Retina (tissue), 1 donor: ENCODE results near the gene COBL.

Experiments used
- DNase-seq: peaks from one replicate; pipeline ENCODE4 v3.0.0-alpha.2; 2016

The COBL gene

DNA sequence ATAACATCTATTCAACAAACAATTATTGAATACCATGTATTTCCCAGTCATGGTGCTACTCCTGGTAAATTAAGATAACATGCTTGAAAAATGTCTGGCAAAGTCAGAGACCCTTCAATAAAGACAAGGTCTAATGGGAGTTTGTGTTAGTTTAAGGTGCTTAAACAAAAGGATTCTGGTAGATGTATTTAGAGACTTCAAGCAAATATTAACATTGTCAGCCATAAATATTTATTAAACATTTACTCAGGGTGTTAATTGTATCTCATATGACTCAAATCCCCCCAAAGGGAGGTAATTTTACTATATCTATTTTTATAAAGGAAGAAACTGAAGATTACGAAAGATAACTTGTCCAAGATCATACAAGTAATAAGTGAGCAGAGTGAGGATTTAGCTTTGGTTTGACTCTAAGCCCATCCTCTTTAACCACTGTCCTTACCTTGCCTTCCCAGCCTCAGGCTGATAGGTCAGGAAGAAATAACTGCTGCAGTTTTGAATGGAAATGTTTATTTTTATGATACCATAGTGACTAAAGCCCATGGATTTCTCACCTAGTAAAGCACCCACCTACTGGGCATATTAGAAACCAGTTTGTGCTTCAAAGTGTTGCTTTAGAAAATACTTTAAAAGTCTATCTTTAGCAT is 215.4 kb downstream of the COBL start:
- no peak for DNase-seq

- no peak for DNase-seq
Measured at GRCh38 chr7:51090411-51090810, 226.2 kb downstream of the COBL start.

DNA sequence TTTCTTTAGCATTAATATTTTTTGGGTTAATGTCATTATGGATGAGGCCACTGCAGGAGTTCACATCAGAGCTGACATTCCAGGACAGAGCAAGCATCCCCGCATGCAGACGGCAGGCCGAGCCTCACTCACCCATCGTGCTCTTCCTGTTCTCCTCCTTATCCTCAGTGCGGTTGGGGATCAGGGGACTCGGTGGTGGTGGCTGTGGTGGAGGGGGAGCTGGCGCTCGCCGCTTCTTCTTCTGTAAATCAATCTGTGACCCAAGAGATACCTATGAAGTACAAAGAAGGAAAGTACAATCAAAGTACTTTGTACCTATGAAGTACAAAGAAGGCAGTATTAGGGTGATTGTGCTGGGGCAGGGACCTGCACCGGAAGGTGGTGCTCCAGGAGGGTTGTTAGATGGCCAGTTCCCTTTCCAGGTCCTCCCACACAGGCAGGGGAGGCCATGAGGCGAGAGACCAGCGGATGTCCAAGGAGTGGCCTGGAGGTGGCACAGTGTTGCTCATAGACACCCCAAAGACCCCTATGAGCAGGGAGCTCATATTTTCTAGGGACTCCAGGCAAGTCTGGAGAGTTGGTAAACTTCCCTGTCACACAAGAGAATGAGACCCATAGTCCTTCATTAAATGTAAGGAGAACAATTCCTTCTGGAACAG is 231.4 kb downstream of the COBL start:
- no peak for DNase-seq

DNA sequence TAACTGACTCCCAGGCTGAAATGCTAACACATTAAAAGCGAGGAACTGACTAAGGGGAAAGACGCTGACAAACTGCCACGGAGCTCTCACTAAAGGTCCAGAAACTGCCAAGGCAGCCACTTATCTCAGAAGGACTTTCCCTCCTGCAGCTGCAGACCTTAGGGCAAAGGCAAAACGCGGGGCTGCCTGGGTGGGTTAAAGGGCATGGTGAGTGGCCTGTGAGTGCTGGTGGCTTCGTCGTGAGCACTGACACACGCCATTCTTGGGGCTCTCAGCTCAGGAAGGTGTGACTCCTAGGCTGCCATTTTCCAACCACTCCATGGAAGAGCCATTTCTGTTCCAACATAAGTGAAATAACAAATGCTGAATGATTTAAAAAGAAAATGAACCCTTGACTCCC is 232.5 kb downstream of the COBL start:
- DNase-seq: no peak

DNA sequence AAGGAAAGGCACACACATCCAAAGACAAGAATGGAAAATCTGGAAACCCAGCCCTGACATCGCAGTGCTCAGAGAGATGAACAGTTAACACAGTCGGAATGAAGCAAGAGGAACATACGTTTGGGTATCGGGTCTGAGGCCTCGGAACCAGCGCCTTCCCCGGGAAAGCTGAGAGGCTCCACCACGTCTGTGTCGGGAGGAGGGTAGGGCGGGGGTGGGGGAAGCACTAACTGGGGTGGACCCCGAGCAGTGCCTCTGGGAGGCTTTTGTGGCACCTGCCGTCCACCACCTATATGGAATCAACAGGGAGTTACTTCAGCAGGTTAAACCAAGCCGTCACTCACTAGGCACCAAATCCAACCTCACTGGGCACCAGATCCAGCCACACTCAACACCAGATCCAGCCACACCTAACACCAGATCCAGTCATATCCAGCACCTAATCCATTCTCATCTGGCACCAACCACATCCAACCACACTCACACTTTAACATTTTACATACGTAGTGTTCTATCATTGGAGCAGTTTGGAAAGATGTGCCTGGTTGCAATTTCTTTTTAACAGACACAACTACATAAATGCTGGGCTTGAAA is 233.6 kb downstream of the COBL start:
- DNase-seq: no peak

DNA sequence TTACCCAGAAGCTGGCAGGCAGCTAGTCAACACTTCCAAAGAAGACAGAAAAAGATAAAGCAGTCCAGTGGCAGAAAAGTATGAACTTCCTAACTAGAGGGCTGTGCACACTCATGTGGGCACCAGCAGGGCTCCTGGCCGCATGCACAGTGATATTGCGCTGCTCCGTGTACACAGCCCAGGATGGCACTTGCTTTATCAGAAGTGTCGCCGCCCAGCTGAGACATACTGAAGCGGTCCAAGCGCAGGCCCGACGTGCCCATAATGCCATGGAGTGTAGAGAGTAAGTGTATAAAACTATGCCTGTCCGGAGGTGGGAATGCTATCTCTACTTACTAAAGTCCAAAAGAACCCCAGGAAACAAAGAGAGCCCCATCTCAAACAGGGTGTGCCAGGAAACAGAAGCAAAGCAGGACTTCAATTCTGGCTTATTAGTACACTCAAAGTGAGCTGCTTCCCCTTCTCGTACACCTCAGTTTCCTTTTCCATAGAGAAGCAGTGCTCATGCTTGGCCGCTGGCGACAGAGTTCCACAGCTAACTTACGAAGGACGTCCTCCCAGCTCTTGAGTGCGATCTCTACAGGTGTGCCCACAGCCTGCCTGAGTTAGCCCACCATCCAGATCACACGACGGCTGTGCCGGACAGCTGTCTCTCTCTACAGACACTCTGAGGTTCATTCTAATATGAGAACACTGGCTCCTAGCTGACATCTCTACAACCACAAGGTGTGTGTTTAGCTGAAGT is 234.3 kb downstream of the COBL start:
- DNase-seq: peak; percentile 29

- no peak for DNase-seq
Measured at GRCh38 chr7:51081270-51081890, 235.2 kb downstream of the COBL start.

- DNase-seq: peak; percentile 51
Measured at GRCh38 chr7:51080622-51081269, 235.9 kb downstream of the COBL start.

- DNase-seq: no peak
Measured at GRCh38 chr7:51080216-51080615, 236.4 kb downstream of the COBL start.

- DNase-seq: no peak
Measured at GRCh38 chr7:51079494-51079893, 237.1 kb downstream of the COBL start.

GRCh38 chr7:51078653-51079052 is 238.0 kb downstream of the COBL start:
- DNase-seq: no peak

DNA sequence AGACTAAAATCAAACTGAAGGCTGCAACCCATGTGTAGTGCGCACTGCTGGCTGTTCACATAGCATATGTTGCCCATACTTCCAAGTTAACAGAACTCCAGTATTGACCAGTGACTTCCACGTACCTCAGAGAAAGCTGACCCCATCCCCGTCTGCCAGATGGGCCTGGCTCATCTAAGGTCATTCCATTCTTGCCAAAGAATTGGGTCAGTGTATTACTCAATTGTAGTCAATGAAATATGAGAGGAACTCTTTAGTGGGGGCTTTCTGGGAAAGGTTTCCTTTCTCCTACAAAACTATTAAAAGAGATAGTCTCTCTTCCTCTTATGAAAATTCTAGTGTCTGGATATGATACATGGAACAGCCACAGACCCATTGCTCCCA is 238.6 kb downstream of the COBL start:
- DNase-seq: no peak

DNA sequence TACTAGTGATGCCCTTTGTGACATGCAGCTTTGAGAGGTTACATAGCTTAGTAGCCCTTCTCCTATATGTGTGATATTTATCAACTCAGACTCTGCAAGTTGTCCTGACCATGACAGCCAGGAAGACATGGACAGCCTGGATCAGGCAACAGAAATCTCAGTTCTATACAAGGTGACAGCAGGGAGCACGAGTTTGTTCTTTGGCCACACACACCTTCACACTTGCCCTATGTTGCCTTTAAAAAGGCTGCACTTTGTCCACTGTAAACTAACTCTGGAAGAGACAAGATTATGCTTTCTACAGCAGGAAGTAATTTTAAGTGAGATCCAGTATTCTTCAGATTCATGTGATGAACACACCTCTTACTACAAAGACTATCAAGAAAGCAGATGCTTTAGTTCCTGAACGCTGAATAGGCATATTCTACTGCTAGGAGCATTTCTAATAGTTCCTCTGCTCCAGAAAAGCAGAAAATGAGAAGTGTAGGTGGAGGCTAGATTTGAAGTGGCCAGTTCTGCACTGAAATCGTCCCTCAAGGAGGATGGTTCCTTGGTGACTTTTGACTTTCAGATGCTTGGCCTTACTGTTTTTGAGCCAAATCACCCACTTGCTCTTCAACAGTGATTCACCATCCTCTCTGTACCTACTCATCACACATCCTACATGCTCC is 239.2 kb downstream of the COBL start:
- DNase-seq: no peak

DNA sequence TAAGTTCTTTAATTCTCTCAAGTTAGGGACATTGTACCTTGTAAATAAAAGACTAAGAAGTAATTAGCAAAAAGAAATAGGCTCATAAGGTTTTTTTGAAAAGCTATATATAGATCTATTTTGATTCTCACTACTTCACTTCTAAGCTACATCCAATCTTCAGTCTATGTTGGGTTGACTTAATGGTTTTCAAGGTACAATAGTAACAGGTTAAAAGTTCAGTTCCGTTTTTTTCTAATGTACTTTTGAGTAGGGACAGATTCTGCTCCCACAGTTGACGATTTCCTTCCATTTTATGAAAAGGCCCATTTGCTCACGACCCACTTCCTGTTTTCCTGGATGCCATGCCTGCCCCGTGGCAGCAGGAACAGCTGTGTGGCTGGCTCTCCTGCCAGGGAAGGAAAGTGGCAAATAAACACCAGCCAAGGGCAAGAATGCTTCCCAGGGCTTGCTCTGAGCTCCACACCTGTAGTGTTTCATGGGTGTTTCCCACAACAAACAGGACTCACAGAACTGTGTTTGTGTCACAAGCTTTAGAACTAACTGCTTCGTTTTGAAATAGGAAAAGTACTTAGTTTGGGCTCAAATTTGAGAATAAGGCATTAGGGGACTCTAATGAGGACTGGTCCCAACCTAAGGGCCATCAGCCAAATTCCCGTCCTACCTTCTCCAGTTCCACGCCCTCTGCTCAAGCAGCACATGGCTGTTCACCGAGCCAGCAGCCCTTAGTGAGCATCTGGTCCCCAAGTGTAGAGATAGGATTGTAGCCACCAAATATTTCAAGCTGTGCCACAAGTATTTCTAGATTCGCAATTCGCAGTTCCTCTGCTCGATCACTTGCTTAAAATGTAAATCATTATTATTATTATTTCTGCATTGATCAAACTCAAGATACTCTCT is 240.7 kb downstream of the COBL start:
- DNase-seq: no peak

- DNase-seq: no peak
Measured at GRCh38 chr7:51073171-51073570, 243.4 kb downstream of the COBL start.

GRCh38 chr7:51072281-51072680 is 244.3 kb downstream of the COBL start:
- no peak for DNase-seq

- DNase-seq: no peak
Measured at GRCh38 chr7:51071427-51071826, 245.2 kb downstream of the COBL start.

DNA sequence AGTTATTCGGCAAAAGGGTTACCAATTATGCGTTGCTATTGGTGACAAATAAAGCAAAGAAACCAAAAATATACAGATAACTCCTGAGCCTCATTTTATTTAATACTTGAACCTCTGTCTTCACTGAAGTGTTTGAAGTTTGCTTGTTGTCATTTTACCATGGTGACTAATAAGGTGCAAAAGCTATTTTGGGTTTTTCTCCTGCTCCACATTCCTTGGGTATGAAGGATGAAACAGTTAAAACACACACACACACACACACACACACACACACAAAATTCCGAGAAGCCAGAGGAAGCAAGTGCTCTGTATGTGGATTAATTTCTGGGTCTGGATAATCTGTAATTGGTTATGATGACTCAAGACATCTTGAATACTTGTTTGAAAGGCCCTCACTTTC is 246.5 kb downstream of the COBL start:
- DNase-seq: no peak

DNA sequence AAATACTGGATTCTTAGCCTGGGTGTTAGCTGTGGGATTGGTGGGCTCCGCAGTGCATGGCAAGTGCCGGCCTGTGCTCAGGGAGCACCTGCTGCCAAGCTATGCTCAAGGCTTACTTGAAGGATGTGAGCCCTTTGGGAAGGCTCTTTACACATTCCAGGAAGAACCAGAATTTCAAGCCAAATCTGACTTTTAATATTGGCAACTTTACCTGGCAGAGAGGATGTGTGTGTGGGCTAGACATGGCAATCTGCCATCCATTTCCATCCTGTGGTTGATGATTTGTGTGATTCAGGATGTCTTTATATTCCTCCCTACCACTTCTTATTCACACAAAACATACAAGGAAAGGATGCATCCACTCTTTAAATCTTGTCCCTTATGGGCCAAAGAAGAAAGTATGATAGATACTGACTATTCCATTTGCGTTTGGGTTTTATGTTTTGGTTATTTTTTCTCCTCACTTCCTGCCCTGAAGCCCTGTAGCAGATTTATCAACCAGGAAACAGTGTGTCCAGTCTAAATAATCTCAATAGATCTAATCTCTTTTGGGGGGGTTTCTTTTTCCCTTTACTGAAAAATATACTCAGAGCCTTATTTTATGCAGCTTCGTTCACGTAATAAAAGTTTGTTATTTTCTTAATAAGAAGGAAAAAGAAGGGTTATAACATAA is 247.1 kb downstream of the COBL start:
- no peak for DNase-seq

GRCh38 chr7:51068401-51068800 is 248.2 kb downstream of the COBL start:
- no peak for DNase-seq

DNA sequence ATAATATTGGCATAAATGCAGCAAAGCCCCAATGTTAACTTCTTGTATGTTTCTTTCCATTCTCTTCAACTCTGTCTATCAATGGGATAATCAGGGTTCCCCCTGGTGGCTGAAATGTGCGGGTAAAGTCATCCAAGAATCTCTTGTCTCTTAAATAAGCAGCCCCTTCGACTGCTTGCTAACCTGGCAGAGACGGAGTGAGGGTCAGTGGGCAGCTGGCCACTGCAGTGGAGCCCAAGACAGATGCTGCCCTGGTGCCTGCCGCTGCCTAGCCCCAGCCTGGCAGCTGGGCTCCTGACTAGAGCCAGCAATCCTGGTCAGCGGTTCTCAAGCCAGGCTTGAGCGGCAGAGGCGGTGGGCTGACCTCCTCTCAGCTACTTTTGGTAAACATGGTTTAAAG is 248.9 kb downstream of the COBL start:
- DNase-seq: peak; percentile 75
